Left lung (tissue), 10 donors: ENCODE data around the gene CALHM6. TPM values are rescaled to one million over a fixed set of nuclear protein-coding genes. Genes with fewer than 3 reads are reported as not detected.
A peak's percentile ranks its signal among the peaks of the same experiment; 100 is the strongest.

Source experiments
- ATAC-seq: fragments of 200-7000 bp; cut with Tn5 transposase; one replicate; pipeline ENCODE4 v1.9.1; 2020; ENCODE audit warnings: moderate library complexity
- DNase-seq, 4 donors: peaks; one replicate each; pipeline ENCODE4 v3.0.0-alpha.2; 2013 to 2020
- H3K27ac ChIP-seq, 2 donors: fragments of 200-600 bp; sonication (generic) in 1 of 2; one replicate each; pipeline versions ENCODE4 v1.5.0 to v1.8.0; 2020 to 2021
- H3K27me3 ChIP-seq, 2 donors: fragments of 200-600 bp; sonication (generic) in 1 of 2; one replicate each; pipeline versions ENCODE4 v1.5.0 to v1.8.0; 2020 to 2021
- H3K36me3 ChIP-seq, 2 donors: fragments of 200-600 bp; sonication (generic) in 1 of 2; one replicate each; pipeline versions ENCODE4 v1.5.0 to v1.8.0; 2020 to 2021
- H3K4me1 ChIP-seq, 2 donors: fragments of 200-600 bp; one replicate each; pipeline ENCODE4 v1.8.0; 2021
- H3K4me3 ChIP-seq, 2 donors: fragments of 200-600 bp; sonication (generic) in 1 of 2; one replicate each; pipeline versions ENCODE4 v1.5.0 to v1.8.0; 2020 to 2021; ENCODE audit warnings: mild to moderate bottlenecking in 1 of 2
- H3K9me3 ChIP-seq, 2 donors: fragments of 200-600 bp; sonication (generic) in 1 of 2; one replicate each; pipeline versions ENCODE4 v1.5.0 to v1.8.0; 2020 to 2021
- intact Hi-C, 2 donors: fragments of 100-400 bp; cut with DNase I; formaldehyde crosslinking; loops; one replicate each; pipeline versions ENCODE4 v1.11.2 to v1.14.2; 2022
- polyA plus RNA-seq, 6 donors: library from polyadenylated mRNA; unstranded; fragments of 120-200 nt; gene quantifications; one replicate each; pipeline ENCODE4 v1.2.1, GENCODE V29; 2013; ENCODE audit not compliant: insufficient read length in 6 of 6
- total RNA-seq, 2 donors: library from RNA; stranded (reverse); fragmentation: NEBNext Ultra II Directional; extraction: Animal tissue kit (Norgen Biotek cat#: 25700); gene quantifications; one replicate each; pipeline ENCODE4 v1.2.1, GENCODE V29; 2021
- TF ChIP-seq, protein P1 (sequence below), 2 donors: fragments of 200-600 bp; sonication (generic) in 1 of 2; IDR thresholded peaks; one replicate each; pipeline versions ENCODE4 v1.5.0 to v1.8.0; 2021; ENCODE audit warnings: antibody characterized with exemption in 2 of 2
- donor health status: DM: no; HTN: yes; CAD: no.
- donor health status: DM: no; HTN: no; CAD: no.

CALHM6 gene
- total and polyA plus RNA-seq, 8 donors, result 2.1 to 9.1 (median 6.1) TPM

DNA sequence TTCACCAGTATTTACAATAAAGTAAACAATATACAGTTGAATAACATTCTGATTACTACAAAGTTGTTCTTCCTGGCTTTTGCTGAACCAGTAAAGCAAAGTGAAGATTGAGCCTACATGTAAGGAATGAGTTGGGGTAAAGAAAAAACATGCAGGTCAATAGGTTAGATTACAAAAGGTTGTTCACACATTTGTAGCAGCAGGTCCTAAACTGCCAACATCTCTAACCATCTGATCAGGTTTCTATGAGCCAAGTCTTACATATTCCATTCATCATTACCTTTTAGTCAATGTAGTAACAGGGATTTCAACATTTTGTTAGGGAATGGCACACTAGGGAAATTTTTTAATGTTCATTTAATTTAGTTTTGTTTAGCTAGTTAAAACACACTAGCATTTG, 9.3 kb upstream of the CALHM6 start:
- Histone ChIP-seq H3K27me3 (no peaks in the 10 kb centered on the region), H3K4me1 (peaks cover 3 to 53% of the 10 kb centered on the region in 2 donors), H3K36me3 (no peaks in the 10 kb centered on the region), H3K4me3 (no peak overlapping the region), H3K9me3 (no peaks in the 10 kb centered on the region), H3K27ac (peak overlapping the region in 1 of 2 donors; percentile 31)
- no peak for DNase-seq
- intact Hi-C loops, result no loop called here
- TF ChIP-seq, protein P1, sequence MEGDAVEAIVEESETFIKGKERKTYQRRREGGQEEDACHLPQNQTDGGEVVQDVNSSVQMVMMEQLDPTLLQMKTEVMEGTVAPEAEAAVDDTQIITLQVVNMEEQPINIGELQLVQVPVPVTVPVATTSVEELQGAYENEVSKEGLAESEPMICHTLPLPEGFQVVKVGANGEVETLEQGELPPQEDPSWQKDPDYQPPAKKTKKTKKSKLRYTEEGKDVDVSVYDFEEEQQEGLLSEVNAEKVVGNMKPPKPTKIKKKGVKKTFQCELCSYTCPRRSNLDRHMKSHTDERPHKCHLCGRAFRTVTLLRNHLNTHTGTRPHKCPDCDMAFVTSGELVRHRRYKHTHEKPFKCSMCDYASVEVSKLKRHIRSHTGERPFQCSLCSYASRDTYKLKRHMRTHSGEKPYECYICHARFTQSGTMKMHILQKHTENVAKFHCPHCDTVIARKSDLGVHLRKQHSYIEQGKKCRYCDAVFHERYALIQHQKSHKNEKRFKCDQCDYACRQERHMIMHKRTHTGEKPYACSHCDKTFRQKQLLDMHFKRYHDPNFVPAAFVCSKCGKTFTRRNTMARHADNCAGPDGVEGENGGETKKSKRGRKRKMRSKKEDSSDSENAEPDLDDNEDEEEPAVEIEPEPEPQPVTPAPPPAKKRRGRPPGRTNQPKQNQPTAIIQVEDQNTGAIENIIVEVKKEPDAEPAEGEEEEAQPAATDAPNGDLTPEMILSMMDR (IDR thresholded peaks at IDR 0.05), result no peak
- no peak for ATAC-seq

DNA sequence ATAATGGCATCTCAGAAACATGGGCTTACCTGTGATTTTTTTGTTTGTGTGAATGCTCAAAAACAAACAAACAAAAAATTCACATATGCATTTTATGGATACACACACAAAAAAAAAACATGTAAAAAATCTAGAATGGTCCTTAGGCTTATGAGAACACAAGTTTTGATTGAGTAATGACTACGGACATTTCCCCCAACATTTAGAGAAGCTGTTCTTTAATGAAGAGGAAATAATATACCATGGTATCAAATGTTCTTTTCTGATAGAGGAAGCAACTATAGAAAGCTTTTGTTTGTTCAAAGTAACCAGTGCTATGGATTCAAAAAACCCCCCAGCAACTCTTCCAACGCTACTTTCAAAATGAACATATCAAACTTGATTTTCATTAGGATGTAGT, 8.6 kb upstream of the CALHM6 start:
- no peak for ATAC-seq
- H3K4me1 ChIP-seq, result peaks cover 0 to 52% of the 10 kb centered on the region in 2 donors
- no peaks in the 10 kb centered on the region for H3K9me3 ChIP-seq
- no peak for DNase-seq
- intact Hi-C loops, result no loop called here
- no peaks in the 10 kb centered on the region for H3K27me3 ChIP-seq
- no peaks in the 10 kb centered on the region for H3K36me3 ChIP-seq
- no peak overlapping the region for H3K4me3 ChIP-seq
- TF ChIP-seq, protein P1 (IDR thresholded peaks at IDR 0.05), result no peak
- no peak overlapping the region for H3K27ac ChIP-seq

GRCh38 chr6:116456106-116456505, 5.1 kb upstream of the CALHM6 start:
- Histone ChIP-seq H3K36me3 (no peaks in the 10 kb centered on the region), H3K4me1 (peaks cover 0 to 25% of the 10 kb centered on the region in 2 donors), H3K27ac (no peak overlapping the region), H3K4me3 (no peak overlapping the region), H3K27me3 (no peaks in the 10 kb centered on the region), H3K9me3 (no peaks in the 10 kb centered on the region)
- no peak for DNase-seq
- TF ChIP-seq, protein P1 (IDR thresholded peaks at IDR 0.05), result no peak
- intact Hi-C loops, result no loop called here
- no peak for ATAC-seq

DNA sequence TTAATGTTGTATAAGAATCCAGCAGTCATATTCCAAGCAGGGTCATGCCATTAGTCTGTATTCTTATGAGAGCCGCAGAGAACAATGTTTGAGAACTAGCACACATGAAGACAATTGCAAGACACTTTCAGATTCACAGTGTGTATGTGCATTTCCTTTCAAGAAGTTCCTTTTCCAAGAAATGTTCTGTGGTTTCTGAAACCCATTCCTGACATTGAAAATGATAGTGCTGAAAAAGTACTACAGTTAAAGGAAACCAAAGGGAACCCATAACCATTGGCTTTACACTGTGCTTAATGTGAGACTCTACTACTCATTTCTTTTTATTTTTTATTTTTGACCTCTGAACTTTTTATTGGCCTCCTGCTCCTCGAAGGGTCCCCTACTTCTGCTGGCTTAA, 4.2 kb upstream of the CALHM6 start:
- peaks cover 0 to 3% of the 10 kb centered on the region in 2 donors for H3K27me3 ChIP-seq
- H3K27ac ChIP-seq, result no peak overlapping the region
- DNase-seq (no peak), ATAC-seq (no peak)
- no peaks in the 10 kb centered on the region for H3K9me3 ChIP-seq
- TF ChIP-seq, protein P1 (IDR thresholded peaks at IDR 0.05), result no peak
- H3K4me3 ChIP-seq, result no peak overlapping the region
- H3K4me1 ChIP-seq, result peaks cover 0 to 24% of the 10 kb centered on the region in 2 donors
- H3K36me3 ChIP-seq, result no peaks in the 10 kb centered on the region
- intact Hi-C loops, result no loop called here

- H3K36me3 ChIP-seq, result no peaks in the 10 kb centered on the region
- peak in 1 of 4 donors; percentile 43 for DNase-seq
- H3K9me3 ChIP-seq, result no peaks in the 10 kb centered on the region
- ATAC-seq, result no peak
- H3K27me3 ChIP-seq, result peaks cover 0 to 14% of the 10 kb centered on the region in 2 donors
- H3K27ac ChIP-seq, result no peak overlapping the region
- H3K4me3 ChIP-seq, result no peak overlapping the region
- TF ChIP-seq, protein P1 (IDR thresholded peaks at IDR 0.05), result no peak
- H3K4me1 ChIP-seq, result peaks cover 0 to 30% of the 10 kb centered on the region in 2 donors
- intact Hi-C loops, result no loop called here
Observed at GRCh38 chr6:116458264-116458663, 2.9 kb upstream of the CALHM6 start.
